SK-N-SH treated with all-trans-retinoic acid at 6 μM for 48 hours (cell line): ENCODE measurements around the gene CTF1.

Experiments
- CREB5 ChIP-seq: fragments of 250-450 bp; sonication (Bioruptor Pico); IDR thresholded peaks from 2 replicates; pipeline ENCODE4 v1.5.1; 2020; ENCODE audit warnings: low read depth, mild to moderate bottlenecking, moderate library complexity
- GLIS3 ChIP-seq: fragments of 250-450 bp; sonication (Bioruptor Pico); IDR thresholded peaks from 2 replicates; pipeline ENCODE4 v1.5.0; 2020; ENCODE audit warnings: mild to moderate bottlenecking, moderate library complexity
- OSR1 ChIP-seq: fragments of 250-450 bp; sonication (Bioruptor Pico); IDR thresholded peaks from 2 replicates; pipeline ENCODE4 v1.8.0; 2022; ENCODE audit warnings: moderate library complexity, mild to moderate bottlenecking, inconsistent platforms
- PATZ1 ChIP-seq: fragments of 250-450 bp; sonication (Bioruptor Pico); IDR thresholded peaks from 2 replicates; pipeline ENCODE4 v1.8.0; 2020; ENCODE audit warnings: mild to moderate bottlenecking, moderate library complexity, borderline replicate concordance
- POU6F1 ChIP-seq: fragments of 250-450 bp; sonication (Bioruptor Pico); IDR thresholded peaks from 2 replicates; pipeline ENCODE4 v1.8.0; 2021; ENCODE audit warnings: low read depth, mild to moderate bottlenecking, moderate library complexity, borderline replicate concordance
- ZFP3 ChIP-seq: fragments of 250-450 bp; sonication (Bioruptor Pico); IDR thresholded peaks from 2 replicates; pipeline ENCODE4 v1.5.0; 2020; ENCODE audit warnings: mild to moderate bottlenecking, moderate library complexity

GRCh38 chr16:30850246-30850645, 46.2 kb upstream of the CTF1 start:
- TF ChIP-seq OSR1 (no peak), CREB5 (CRISPR knock-in tag) (no peak), GLIS3 (CRISPR knock-in tag) (no peak), PATZ1 (no peak), ZFP3 (CRISPR knock-in tag) (no peak), POU6F1 (CRISPR knock-in tag) (no peak)
